ENCODE data around the gene AKR1C8.

AKR1C8 gene

GRCh38 chr10:5106553-5106952, 78.4 kb downstream of the AKR1C8 start:
- no peak for DNase-seq

DNA sequence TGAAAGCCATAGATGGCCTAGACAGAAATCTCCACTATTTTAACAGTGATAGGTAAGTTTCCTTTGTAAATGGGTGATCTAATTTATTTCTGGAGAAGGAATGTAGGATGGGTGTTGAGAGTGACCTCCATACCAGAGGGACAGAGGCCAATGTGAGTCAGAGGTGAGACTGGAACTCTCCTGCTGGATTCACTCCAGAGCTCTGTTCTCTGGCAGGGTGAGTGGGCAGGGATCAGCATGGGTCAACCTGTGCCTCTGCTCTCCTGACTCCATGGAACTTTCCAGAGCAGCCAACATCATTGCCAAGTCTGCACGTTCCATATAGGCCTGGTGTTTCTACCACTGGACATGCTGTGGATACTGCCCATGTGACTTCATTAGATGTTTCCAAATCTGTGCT, 79.3 kb downstream of the AKR1C8 start:
- DNase-seq, result no peak
